ENCODE data around the gene CDH23.

CDH23 gene

DNA sequence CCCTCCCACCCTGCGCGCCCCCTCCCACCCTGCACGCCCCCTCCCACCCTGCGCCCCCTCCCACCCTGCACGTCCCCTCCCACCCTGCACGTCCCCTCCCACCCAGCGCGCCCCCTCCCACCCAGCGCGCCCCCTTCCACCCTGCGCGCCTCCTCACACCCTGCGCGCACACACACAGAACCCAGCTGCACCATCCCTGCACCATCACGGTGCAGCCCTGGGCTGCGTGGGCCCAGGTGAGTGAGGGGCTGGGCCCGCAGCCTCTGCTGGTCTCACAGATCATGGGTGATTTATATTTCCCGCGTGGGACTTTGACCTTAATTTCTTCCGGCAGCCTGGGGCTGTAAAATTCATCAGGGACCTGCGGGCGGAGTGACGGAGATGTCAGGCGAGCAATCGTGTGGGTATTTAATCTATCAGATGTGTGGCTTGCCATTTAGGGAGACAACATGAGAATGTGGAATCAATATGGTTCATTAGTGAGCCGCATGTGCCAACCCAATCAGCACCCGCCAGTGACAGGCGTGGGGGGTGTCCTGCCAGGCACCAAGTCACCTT, 265.1 kb downstream of the CDH23 start:
- TF ChIP-seq, protein P1, sequence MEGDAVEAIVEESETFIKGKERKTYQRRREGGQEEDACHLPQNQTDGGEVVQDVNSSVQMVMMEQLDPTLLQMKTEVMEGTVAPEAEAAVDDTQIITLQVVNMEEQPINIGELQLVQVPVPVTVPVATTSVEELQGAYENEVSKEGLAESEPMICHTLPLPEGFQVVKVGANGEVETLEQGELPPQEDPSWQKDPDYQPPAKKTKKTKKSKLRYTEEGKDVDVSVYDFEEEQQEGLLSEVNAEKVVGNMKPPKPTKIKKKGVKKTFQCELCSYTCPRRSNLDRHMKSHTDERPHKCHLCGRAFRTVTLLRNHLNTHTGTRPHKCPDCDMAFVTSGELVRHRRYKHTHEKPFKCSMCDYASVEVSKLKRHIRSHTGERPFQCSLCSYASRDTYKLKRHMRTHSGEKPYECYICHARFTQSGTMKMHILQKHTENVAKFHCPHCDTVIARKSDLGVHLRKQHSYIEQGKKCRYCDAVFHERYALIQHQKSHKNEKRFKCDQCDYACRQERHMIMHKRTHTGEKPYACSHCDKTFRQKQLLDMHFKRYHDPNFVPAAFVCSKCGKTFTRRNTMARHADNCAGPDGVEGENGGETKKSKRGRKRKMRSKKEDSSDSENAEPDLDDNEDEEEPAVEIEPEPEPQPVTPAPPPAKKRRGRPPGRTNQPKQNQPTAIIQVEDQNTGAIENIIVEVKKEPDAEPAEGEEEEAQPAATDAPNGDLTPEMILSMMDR (IDR thresholded peaks at IDR 0.05; ENCODE audit: insufficient read depth, low read length, missing control alignments) = no peak
- ChIA-PET POLR2A (no interaction called here), CTCF (no interaction called here)
- H3K4me3 ChIP-seq (ENCODE audit: low read depth, low read length) = no peak overlapping the region
- no peak for DNase-seq (ENCODE audit: low read depth, low spot score)

DNA sequence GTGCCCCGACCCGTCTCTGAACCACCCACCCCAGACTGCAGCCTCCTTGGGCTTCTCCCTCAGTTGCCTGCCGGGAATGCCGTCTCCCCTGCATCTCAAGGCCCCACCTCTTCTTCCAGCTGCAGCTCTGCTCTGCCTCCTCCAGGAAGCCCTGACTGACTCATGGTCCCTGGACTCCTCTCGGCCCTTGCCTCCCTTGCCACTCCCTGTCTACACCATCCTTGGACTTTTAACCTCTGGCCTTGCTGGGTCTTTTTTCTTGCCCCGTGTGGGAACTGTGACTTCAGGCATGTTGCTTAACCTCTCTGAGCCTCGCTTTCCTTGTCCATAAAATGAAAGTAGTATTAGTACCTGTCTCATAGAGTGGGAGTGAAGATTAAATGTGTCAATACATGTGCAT, 266.6 kb downstream of the CDH23 start:
- CTCF ChIA-PET = no interaction called here
- no peak overlapping the region for H3K4me3 ChIP-seq (ENCODE audit: low read depth, low read length)
- TF ChIP-seq, protein P1 (IDR thresholded peaks at IDR 0.05; ENCODE audit: insufficient read depth, low read length, missing control alignments) = no peak
- no peak for DNase-seq (ENCODE audit: low read depth, low spot score)
- POLR2A ChIA-PET = no interaction called here

DNA sequence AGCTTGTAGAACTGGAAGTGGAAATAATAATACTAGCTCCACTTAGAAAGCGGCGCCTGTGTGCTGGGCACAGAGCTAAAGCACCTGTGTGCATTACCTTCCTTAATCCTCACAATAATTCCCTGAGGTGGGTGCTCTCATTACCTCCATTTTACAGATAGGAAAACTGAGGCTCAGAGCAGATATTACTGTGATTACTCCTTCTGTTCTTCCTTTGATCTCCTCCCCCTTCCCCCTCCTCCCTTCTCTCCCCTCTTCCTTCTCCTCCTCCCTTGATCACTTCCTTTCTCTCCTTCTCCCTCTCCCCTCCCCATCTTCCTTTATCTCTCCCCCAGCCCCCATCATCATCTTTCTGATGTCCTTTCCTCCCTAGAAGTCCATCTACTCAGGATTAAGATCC, 267.9 kb downstream of the CDH23 start:
- CTCF ChIA-PET = interaction anchor here (1.0 kb wide), 1 partner anchor 342 kb away, joined by 3 read pairs; no protein-coding TSS in a partner anchor

DNA sequence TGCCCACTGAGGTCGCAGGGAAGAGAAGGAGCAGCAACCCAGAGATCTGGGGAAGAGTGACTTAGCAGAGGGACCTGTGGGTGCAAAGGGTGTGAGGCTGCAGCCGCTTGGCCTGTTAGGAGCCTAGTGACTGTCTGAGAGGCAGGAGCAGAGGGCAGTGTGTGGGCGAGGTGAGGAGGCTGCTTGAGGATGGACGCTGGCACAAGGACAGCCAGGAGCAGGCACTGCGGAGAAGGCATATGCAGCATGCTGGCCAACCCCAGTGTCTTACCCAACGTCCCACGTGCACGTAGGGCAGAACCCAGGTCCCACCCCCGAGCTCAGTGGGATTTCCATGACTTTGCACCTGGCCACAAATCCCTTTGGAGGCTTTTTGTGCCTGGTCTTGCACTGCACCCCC, 268.7 kb downstream of the CDH23 start:
- TF ChIP-seq, protein P1 (IDR thresholded peaks at IDR 0.05; ENCODE audit: insufficient read depth, low read length, missing control alignments) = no peak
- no peak for DNase-seq (ENCODE audit: low read depth, low spot score)
- POLR2A ChIA-PET = no interaction called here
- CTCF ChIA-PET = interaction anchor here (1.0 kb wide), 1 partner anchor 342 kb away, joined by 3 read pairs; no protein-coding TSS in a partner anchor
- H3K4me3 ChIP-seq (ENCODE audit: low read depth, low read length) = no peak overlapping the region

More for the DNA sequence above, 267.9 kb downstream of the CDH23 start:
- DNase-seq (ENCODE audit: low read depth, low spot score) = no peak
- TF ChIP-seq, protein P1 (IDR thresholded peaks at IDR 0.05; ENCODE audit: insufficient read depth, low read length, missing control alignments) = no peak
- H3K4me3 ChIP-seq (ENCODE audit: low read depth, low read length) = no peak overlapping the region
- POLR2A ChIA-PET = no interaction called here

DNA sequence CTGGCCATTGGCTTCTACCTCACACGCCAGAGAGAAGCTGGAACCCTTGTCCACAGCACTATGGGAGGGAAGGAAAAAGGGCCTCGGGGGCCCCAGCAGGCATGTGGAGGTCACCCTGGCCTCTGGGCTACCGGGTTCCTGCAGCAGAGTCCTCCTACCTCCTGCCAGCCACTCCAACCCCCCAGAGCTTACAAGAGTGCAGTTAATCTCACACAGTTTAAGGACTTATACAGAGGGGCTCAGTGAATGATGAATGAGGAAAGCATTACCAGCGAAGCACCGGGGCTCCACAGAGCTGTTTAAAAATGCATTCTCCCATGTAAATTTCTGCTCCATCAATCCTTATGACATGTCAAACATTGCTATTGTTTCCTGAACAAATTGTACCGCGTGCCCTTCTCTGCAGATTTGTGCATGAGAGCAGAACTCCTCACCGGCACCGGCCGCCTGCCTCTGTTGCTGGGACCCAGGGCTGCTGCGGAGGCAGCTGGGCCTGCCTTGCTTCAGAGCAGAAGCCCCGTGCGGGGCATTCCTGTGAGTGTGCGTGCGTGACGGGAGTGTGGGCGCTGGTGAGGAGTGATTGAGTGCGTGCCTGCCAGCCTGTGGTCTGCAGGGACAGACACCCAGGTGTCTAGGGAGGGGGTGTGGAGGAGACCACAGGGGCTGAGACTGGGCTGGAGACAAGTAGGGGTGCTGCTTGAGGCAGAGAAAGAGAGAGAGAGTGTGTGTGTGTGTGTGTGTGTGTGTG, 270.1 kb downstream of the CDH23 start:
- CTCF ChIA-PET = no interaction called here
- POLR2A ChIA-PET = no interaction called here
- H3K4me3 ChIP-seq (ENCODE audit: low read depth, low read length) = no peak overlapping the region
- no peak for DNase-seq (ENCODE audit: low read depth, low spot score)
- TF ChIP-seq, protein P1 (IDR thresholded peaks at IDR 0.05; ENCODE audit: insufficient read depth, low read length, missing control alignments) = no peak

DNA sequence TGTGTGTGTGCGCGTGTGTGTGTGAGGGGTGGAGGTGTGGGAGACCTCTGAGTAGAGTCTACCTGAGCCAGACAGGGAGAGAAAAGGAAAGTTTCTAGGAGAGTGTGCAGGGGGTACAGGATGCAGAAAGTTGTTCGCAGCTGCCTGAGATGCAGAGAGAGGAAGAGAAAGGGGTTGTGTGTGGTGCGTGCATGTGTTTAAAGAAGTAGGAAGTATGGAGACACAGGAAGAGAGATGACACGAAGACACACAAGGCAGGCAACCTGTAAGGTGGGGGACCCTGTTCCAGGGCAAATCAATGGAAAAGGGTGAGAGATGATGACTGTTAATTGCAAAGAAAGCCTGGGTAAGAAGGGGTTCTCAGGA, 270.6 kb downstream of the CDH23 start:
- POLR2A ChIA-PET = no interaction called here
- DNase-seq (ENCODE audit: low read depth, low spot score) = no peak
- TF ChIP-seq, protein P1 (IDR thresholded peaks at IDR 0.05; ENCODE audit: insufficient read depth, low read length, missing control alignments) = no peak
- CTCF ChIA-PET = interaction anchor here (0.6 kb wide), 1 partner anchor 342 kb away, joined by 3 read pairs; no protein-coding TSS in a partner anchor
- H3K4me3 ChIP-seq (ENCODE audit: low read depth, low read length) = no peak overlapping the region
